CD1c-positive myeloid dendritic cell (primary cell): ENCODE measurements around the gene PERP.
"Not testable (repeated sequence)": the region's sequence is repeated elsewhere in the genome, so short reads cannot be mapped to it uniquely, and the experiment has no call there.

Source experiments
- DNase-seq: peaks from one replicate; pipeline ENCODE4 v3.0.0-alpha.2; 2016; ENCODE audit errors: extremely low spot score

The PERP gene

GRCh38 chr6:138107078-138107751 is at the start of gene PERP:
Gene PERP (minus strand): TSS chr6:138107419. CDS start chr6:138107340, 79 bp downstream.
- DNase-seq: peak; percentile 55

- DNase-seq: no peak
Observed at GRCh38 chr6:138155443-138155842, 48.2 kb upstream of the PERP start.

- no peak for DNase-seq
Observed at GRCh38 chr6:138146544-138146943, 39.3 kb upstream of the PERP start.

- no peak for DNase-seq
Observed at GRCh38 chr6:138145402-138145801, 38.2 kb upstream of the PERP start.

GRCh38 chr6:138142806-138143205 is 35.6 kb upstream of the PERP start:
- no peak for DNase-seq

- no peak for DNase-seq
Observed at GRCh38 chr6:138129190-138129589, 22.0 kb upstream of the PERP start.

GRCh38 chr6:138128096-138128495 is 20.9 kb upstream of the PERP start:
- no peak for DNase-seq

GRCh38 chr6:138124096-138124495 is 16.9 kb upstream of the PERP start:
- no peak for DNase-seq

- no peak for DNase-seq
Observed at GRCh38 chr6:138119976-138120375, 12.8 kb upstream of the PERP start.

- DNase-seq: not testable (repeated sequence)
Observed at GRCh38 chr6:138119229-138119628, 12.0 kb upstream of the PERP start.

GRCh38 chr6:138117376-138117914 is 10.2 kb upstream of the PERP start:
- DNase-seq: no peak

GRCh38 chr6:138116661-138116999 is 9.4 kb upstream of the PERP start:
- no peak for DNase-seq

- peak; percentile 77 for DNase-seq
Observed at GRCh38 chr6:138115877-138116660, 8.8 kb upstream of the PERP start.

- DNase-seq: no peak
Observed at GRCh38 chr6:138115201-138115600, 8.0 kb upstream of the PERP start.

- no peak for DNase-seq
Observed at GRCh38 chr6:138113588-138114210, 6.5 kb upstream of the PERP start.

- no peak for DNase-seq
Observed at GRCh38 chr6:138110229-138110628, 3.0 kb upstream of the PERP start.

GRCh38 chr6:138109042-138109997 is 2.1 kb upstream of the PERP start:
- DNase-seq: peak; percentile 82

GRCh38 chr6:138107752-138108592 is 753 bp upstream of the PERP start:
- no peak for DNase-seq

GRCh38 chr6:138106665-138107077 is 548 bp downstream of the PERP start:
- no peak for DNase-seq

GRCh38 chr6:138105880-138106664 is 1.1 kb downstream of the PERP start:
- no peak for DNase-seq
